H9 (cell line): ENCODE data around the gene KCTD16. TPM values are rescaled to one million over a fixed set of nuclear protein-coding genes. Genes with fewer than 3 reads are reported as not detected.

ENCODE experiments used
- DNase-seq: peaks from one replicate; pipeline ENCODE4 v3.0.0-alpha.2; 2017
- H2AFZ ChIP-seq: one replicate; pipeline ENCODE4 v1.6.1; 2013; ENCODE audit warnings: mild to moderate bottlenecking, low read length, control low read depth, moderate library complexity
- H2AK5ac ChIP-seq: 2 replicates; pipeline ENCODE4 v1.6.1; 2013; ENCODE audit warnings: low read length, control low read depth, mixed read lengths; ENCODE audit not compliant: insufficient read length
- H2BK120ac ChIP-seq: one replicate; pipeline ENCODE4 v1.6.1; 2013; ENCODE audit warnings: low read depth, mild to moderate bottlenecking, low read length, control low read depth, inconsistent platforms; ENCODE audit not compliant: poor library complexity, severe bottlenecking
- H2BK12ac ChIP-seq: 2 replicates; pipeline ENCODE4 v1.6.1; 2013; ENCODE audit warnings: low read length, control low read depth, mixed read lengths, low read depth; ENCODE audit not compliant: insufficient read length
- H2BK15ac ChIP-seq: 2 replicates; pipeline ENCODE4 v1.6.1; 2013; ENCODE audit warnings: low read depth, low read length, control low read depth
- H2BK20ac ChIP-seq: one replicate; pipeline ENCODE4 v1.6.1; 2013; ENCODE audit warnings: low read depth, mild to moderate bottlenecking, low read length, control low read depth, inconsistent platforms; ENCODE audit not compliant: poor library complexity, severe bottlenecking
- H2BK5ac ChIP-seq: 2 replicates; pipeline ENCODE4 v1.6.1; 2013; ENCODE audit warnings: low read length, control low read depth, mixed read lengths; ENCODE audit not compliant: insufficient read length
- H3K14ac ChIP-seq: 2 replicates; pipeline ENCODE4 v1.6.1; 2013; ENCODE audit warnings: low read length, control low read depth; ENCODE audit not compliant: insufficient read depth
- H3K18ac ChIP-seq: 2 replicates; pipeline ENCODE4 v1.6.1; 2013; ENCODE audit warnings: low read depth, mild to moderate bottlenecking, mixed read lengths, low read length, control low read depth; ENCODE audit not compliant: insufficient read length
- H3K23ac ChIP-seq: 2 replicates; pipeline ENCODE4 v1.6.1; 2013; ENCODE audit warnings: low read length, control low read depth, mixed read lengths, low read depth; ENCODE audit not compliant: insufficient read length
- H3K23me2 ChIP-seq: 2 replicates; pipeline ENCODE4 v1.6.1; 2013; ENCODE audit warnings: low read depth, mild to moderate bottlenecking, mixed read lengths, low read length, control low read depth; ENCODE audit not compliant: insufficient read length, poor library complexity, severe bottlenecking
- H3K27ac ChIP-seq: 2 replicates; pipeline ENCODE4 v1.5.1; 2013; ENCODE audit warnings: low read length, control low read depth, mixed read lengths, low read depth; ENCODE audit not compliant: insufficient read length
- H3K27me3 ChIP-seq: 2 replicates; pipeline ENCODE4 v1.6.1; 2013; ENCODE audit warnings: low read length, control low read depth, inconsistent platforms; ENCODE audit not compliant: insufficient read depth
- H3K4ac ChIP-seq: 2 replicates; pipeline ENCODE4 v1.6.1; 2013; ENCODE audit warnings: low read depth, mild to moderate bottlenecking, control low read depth, inconsistent platforms, low read length, moderate library complexity
- H3K4me1 ChIP-seq: 2 replicates; pipeline ENCODE4 v1.6.1; 2013; ENCODE audit warnings: low read length, control low read depth, inconsistent platforms; ENCODE audit not compliant: insufficient read depth
- H3K4me2 ChIP-seq: 2 replicates; pipeline ENCODE4 v1.6.1; 2013; ENCODE audit warnings: low read length, control low read depth, mixed read lengths; ENCODE audit not compliant: insufficient read length, insufficient read depth
- H3K56ac ChIP-seq: 2 replicates; pipeline ENCODE4 v1.6.1; 2013; ENCODE audit warnings: low read depth, mild to moderate bottlenecking, mixed read lengths, low read length, control low read depth; ENCODE audit not compliant: insufficient read length
- H3K79me1 ChIP-seq: 2 replicates; pipeline ENCODE4 v1.6.1; 2013; ENCODE audit warnings: low read depth, mild to moderate bottlenecking, moderate library complexity, low read length, control low read depth, inconsistent platforms; ENCODE audit not compliant: insufficient read depth, poor library complexity, severe bottlenecking
- H3K79me2 ChIP-seq: 2 replicates; pipeline ENCODE4 v1.6.1; 2013; ENCODE audit warnings: low read length, control low read depth, inconsistent platforms; ENCODE audit not compliant: insufficient read depth
- H3K9ac ChIP-seq: 2 replicates; pipeline ENCODE4 v1.6.1; 2013; ENCODE audit warnings: low read length, control low read depth, mixed read lengths; ENCODE audit not compliant: insufficient read length; ENCODE audit errors: extremely low read depth
- H3K9me3 ChIP-seq: one replicate; pipeline ENCODE4 v1.6.1; 2013; ENCODE audit warnings: low read depth, low read length, inconsistent platforms; ENCODE audit not compliant: control insufficient read depth
- H3T11ph ChIP-seq: one replicate; pipeline ENCODE4 v1.6.1; 2013; ENCODE audit warnings: mild to moderate bottlenecking, low read length, control low read depth, inconsistent platforms
- H4K20me1 ChIP-seq: one replicate; pipeline ENCODE4 v1.6.1; 2013; ENCODE audit not compliant: control insufficient read depth, insufficient read length, insufficient read depth
- H4K5ac ChIP-seq: 2 replicates; pipeline ENCODE4 v1.6.1; 2013; ENCODE audit warnings: low read depth, mild to moderate bottlenecking, mixed read lengths, low read length, control low read depth; ENCODE audit not compliant: insufficient read length
- H4K8ac ChIP-seq: replicated peaks from 2 replicates; pipeline ENCODE4 v1.6.1; 2013; ENCODE audit warnings: low read length, control low read depth, mixed read lengths, low read depth; ENCODE audit not compliant: insufficient read length
- H4K91ac ChIP-seq: 2 replicates; pipeline ENCODE4 v1.6.1; 2013; ENCODE audit warnings: low read depth, mild to moderate bottlenecking, moderate library complexity, mixed read lengths, low read length, control low read depth; ENCODE audit not compliant: insufficient read length
- H3K27ac Mint-ChIP-seq, 3 experiments: 2 replicates in 2 of 3; 3 replicates in 1 of 3; pipeline ENCODE4 v1.8.0; 2020 to 2021; ENCODE audit warnings: mixed read lengths in 3 of 3, mild to moderate bottlenecking in 1 of 3, moderate library complexity in 1 of 3
- H3K27me3 Mint-ChIP-seq: 2 replicates; pipeline ENCODE4 v1.8.0; 2021; ENCODE audit warnings: low read depth, mild to moderate bottlenecking, moderate library complexity, mixed read lengths
- H3K36me3 Mint-ChIP-seq, 3 experiments: 2 replicates in 2 of 3; 3 replicates in 1 of 3; pipeline ENCODE4 v1.8.0; 2020 to 2021; ENCODE audit warnings: low read depth in 3 of 3, mixed read lengths in 3 of 3; ENCODE audit not compliant: insufficient read depth in 1 of 3
- H3K4me1 Mint-ChIP-seq, 2 experiments: 2 replicates each; pipeline ENCODE4 v1.8.0; 2020; ENCODE audit warnings: mixed read lengths in 2 of 2
- H3K4me3 Mint-ChIP-seq, 2 experiments: 2 replicates in 1 of 2; 3 replicates in 1 of 2; pipeline ENCODE4 v1.8.0; 2020 to 2021; ENCODE audit warnings: mild to moderate bottlenecking in 2 of 2, mixed read lengths in 2 of 2, moderate library complexity in 1 of 2
- H3K9me3 Mint-ChIP-seq, 2 experiments: 2 replicates in 1 of 2; 3 replicates in 1 of 2; pipeline ENCODE4 v1.8.0; 2020; ENCODE audit warnings: mild to moderate bottlenecking in 2 of 2, mixed read lengths in 2 of 2, moderate library complexity in 1 of 2
- WGBS: extraction: QIAGEN DNeasy Blood & Tissue Kit; methylation state at CpG from one replicate; pipeline ENCODE4 v1.1.7; 2013; ENCODE audit warnings: missing lambda C conversion rate, low lambda C conversion rate, mixed read lengths; ENCODE audit not compliant: insufficient read length; ENCODE audit errors: extremely low coverage; 5-methylcytosine and 5-hydroxymethylcytosine counted together
- total RNA-seq: library from RNA; stranded (reverse); gene quantifications from 2 replicates; pipeline ENCODE4 v1.2.1, GENCODE V29; 2021
- TF ChIP-seq, protein P1 (sequence below): fragments of 200-600 bp; sonication (generic); conservative IDR thresholded peaks from 3 replicates; pipeline ENCODE4 v1.8.0; 2021; ENCODE audit warnings: antibody characterized with exemption, mild to moderate bottlenecking

The KCTD16 gene
- total RNA-seq, 1 experiment from 2014 or later: 0.09 TPM

DNA sequence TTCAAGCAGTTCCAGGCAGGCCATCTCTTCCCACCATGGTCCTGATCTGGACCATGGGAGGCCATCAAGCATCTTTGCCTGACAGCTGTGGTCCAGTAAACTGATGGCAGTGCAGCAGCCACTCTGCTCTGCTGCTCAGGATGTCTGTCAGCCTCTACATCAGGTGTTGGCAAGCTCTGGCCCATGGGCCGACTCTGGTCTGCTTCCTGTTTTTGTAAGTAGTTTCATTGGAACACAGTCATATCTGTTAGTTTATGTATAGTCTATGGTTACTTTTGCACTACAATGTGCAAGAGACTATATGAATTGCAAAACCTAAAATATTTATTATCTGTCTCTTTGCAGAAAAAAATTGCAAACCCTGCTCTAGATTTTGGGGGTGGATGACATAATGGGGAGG lies 225.0 kb downstream of the KCTD16 start:
- Histone ChIP-seq H3K27me3 (no peaks in the 10 kb centered on the region), H2BK5ac (no peak overlapping the region), H2AFZ (no peak overlapping the region), H3K4me1 (no peaks in the 10 kb centered on the region), H4K8ac (no peak overlapping the region), H3K9ac (no peak overlapping the region), H3K79me1 (no peaks in the 10 kb centered on the region), H3K4me2 (no peak overlapping the region), H4K5ac (no peak overlapping the region), H2BK12ac (no peak overlapping the region), H2BK120ac (no peak overlapping the region), H3K4ac (no peak overlapping the region), H3T11ph (no peak overlapping the region), H3K14ac (no peak overlapping the region), H2BK15ac (no peak overlapping the region), H3K27ac (no peak overlapping the region), H2AK5ac (no peak overlapping the region), H3K23me2 (no peaks in the 10 kb centered on the region), H3K79me2 (no peaks in the 10 kb centered on the region), H3K18ac (no peak overlapping the region), H4K91ac (no peak overlapping the region), H3K9me3 (no peaks in the 10 kb centered on the region), H4K20me1 (no peaks in the 10 kb centered on the region), H2BK20ac (no peak overlapping the region), H3K23ac (no peak overlapping the region), H3K56ac (no peak overlapping the region)
- Mint-ChIP-seq H3K9me3 (no peaks in the 10 kb centered on the region), H3K36me3 (no peaks in the 10 kb centered on the region), H3K4me1 (no peaks in the 10 kb centered on the region), H3K27me3 (no peaks in the 10 kb centered on the region), H3K4me3 (no peak overlapping the region), H3K27ac (no peak overlapping the region)
- TF ChIP-seq, protein P1, sequence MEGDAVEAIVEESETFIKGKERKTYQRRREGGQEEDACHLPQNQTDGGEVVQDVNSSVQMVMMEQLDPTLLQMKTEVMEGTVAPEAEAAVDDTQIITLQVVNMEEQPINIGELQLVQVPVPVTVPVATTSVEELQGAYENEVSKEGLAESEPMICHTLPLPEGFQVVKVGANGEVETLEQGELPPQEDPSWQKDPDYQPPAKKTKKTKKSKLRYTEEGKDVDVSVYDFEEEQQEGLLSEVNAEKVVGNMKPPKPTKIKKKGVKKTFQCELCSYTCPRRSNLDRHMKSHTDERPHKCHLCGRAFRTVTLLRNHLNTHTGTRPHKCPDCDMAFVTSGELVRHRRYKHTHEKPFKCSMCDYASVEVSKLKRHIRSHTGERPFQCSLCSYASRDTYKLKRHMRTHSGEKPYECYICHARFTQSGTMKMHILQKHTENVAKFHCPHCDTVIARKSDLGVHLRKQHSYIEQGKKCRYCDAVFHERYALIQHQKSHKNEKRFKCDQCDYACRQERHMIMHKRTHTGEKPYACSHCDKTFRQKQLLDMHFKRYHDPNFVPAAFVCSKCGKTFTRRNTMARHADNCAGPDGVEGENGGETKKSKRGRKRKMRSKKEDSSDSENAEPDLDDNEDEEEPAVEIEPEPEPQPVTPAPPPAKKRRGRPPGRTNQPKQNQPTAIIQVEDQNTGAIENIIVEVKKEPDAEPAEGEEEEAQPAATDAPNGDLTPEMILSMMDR: no peak
- DNase-seq: no peak
- WGBS: no CpG with 5 or more reads among the region's 1 CpG
